ENCODE measurements around the gene IRGQ.

The IRGQ gene

GRCh38 chr19:43562698-43563241, 33.2 kb downstream of the IRGQ start:
- no peak for TF ChIP-seq CTCF (IDR thresholded peaks at IDR 0.05; ENCODE audit: control insufficient read depth, insufficient read depth, low read depth, low read length, missing control alignments)
- peak; percentile 92 for DNase-seq (ENCODE audit: low read depth)
- no peak overlapping the region for H3K4me3 ChIP-seq (ENCODE audit: control insufficient read depth, low read depth, low read length)

- no peak overlapping the region for H3K4me3 ChIP-seq (ENCODE audit: control insufficient read depth, low read depth, low read length)
- DNase-seq (ENCODE audit: low read depth) = no peak
Measured at GRCh38 chr19:43562226-43562697, 33.7 kb downstream of the IRGQ start.

GRCh38 chr19:43561139-43561970, 34.6 kb downstream of the IRGQ start:
- TF ChIP-seq CTCF (IDR thresholded peaks at IDR 0.05; ENCODE audit: control insufficient read depth, insufficient read depth, low read depth, low read length, missing control alignments) = no peak
- DNase-seq (ENCODE audit: low read depth) = no peak
- H3K4me3 ChIP-seq (ENCODE audit: control insufficient read depth, low read depth, low read length) = no peak overlapping the region

More at GRCh38 chr19:43562226-43562697, 33.7 kb downstream of the IRGQ start:
- no peak for TF ChIP-seq CTCF (IDR thresholded peaks at IDR 0.05; ENCODE audit: control insufficient read depth, insufficient read depth, low read depth, low read length, missing control alignments)

GRCh38 chr19:43560687-43561086, 35.2 kb downstream of the IRGQ start:
- peak; percentile 24 for TF ChIP-seq CTCF (IDR thresholded peaks at IDR 0.05; ENCODE audit: control insufficient read depth, insufficient read depth, low read depth, low read length, missing control alignments)
- no peak for DNase-seq (ENCODE audit: low read depth)
- no peak overlapping the region for H3K4me3 ChIP-seq (ENCODE audit: control insufficient read depth, low read depth, low read length)

GRCh38 chr19:43555185-43555770, 40.7 kb downstream of the IRGQ start:
- H3K4me3 ChIP-seq (ENCODE audit: control insufficient read depth, low read depth, low read length) = no peak overlapping the region
- no peak for DNase-seq (ENCODE audit: low read depth)
- peak; percentile 91 for TF ChIP-seq CTCF (IDR thresholded peaks at IDR 0.05; ENCODE audit: control insufficient read depth, insufficient read depth, low read depth, low read length, missing control alignments)

GRCh38 chr19:43554317-43554895, 41.5 kb downstream of the IRGQ start:
- DNase-seq (ENCODE audit: low read depth) = no peak
- no peak overlapping the region for H3K4me3 ChIP-seq (ENCODE audit: control insufficient read depth, low read depth, low read length)
- TF ChIP-seq CTCF (IDR thresholded peaks at IDR 0.05; ENCODE audit: control insufficient read depth, insufficient read depth, low read depth, low read length, missing control alignments) = no peak
